Measurements from ENCODE around the gene LTBP4.

Gene LTBP4

DNA sequence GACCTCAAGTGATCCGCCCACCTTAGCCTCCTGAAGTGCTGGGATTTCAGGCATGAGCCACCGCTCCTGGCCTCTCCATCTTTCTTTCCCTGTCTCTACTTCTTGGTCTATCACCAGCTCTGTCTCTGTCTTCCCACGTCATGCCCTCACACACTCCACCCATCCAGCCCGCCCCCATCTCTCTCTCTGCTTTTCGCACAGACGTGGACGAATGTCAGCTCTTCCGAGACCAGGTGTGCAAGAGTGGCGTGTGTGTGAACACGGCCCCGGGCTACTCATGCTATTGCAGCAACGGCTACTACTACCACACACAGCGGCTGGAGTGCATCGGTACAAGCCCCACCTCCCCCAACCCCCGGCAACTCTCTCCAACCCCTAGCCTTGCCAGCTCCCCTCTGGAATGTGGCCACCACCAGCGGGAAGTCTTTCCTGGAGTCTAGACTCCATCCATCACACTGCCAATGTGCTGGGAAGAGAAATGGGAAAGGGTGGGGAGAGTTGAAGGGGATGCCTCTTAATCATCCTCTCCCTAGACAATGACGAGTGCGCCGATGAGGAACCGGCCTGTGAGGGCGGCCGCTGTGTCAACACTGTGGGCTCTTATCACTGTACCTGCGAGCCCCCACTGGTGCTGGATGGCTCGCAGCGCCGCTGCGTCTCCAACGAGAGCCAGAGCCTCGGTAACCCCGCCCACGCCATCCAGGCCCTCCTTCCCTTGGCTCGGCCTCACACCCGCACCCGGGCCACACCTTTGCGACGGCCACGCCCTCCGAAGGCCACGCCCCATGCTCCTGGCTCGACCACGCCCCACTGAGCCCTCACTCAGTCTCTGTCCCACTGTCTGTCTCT, 22.5 kb downstream of the LTBP4 start (continued):
- TF ChIP-seq GLI2 (tag by site-specific recombination; IDR thresholded peaks at IDR 0.05; ENCODE audit: borderline replicate concordance, low read depth): no peak
- TF ChIP-seq, protein P1, sequence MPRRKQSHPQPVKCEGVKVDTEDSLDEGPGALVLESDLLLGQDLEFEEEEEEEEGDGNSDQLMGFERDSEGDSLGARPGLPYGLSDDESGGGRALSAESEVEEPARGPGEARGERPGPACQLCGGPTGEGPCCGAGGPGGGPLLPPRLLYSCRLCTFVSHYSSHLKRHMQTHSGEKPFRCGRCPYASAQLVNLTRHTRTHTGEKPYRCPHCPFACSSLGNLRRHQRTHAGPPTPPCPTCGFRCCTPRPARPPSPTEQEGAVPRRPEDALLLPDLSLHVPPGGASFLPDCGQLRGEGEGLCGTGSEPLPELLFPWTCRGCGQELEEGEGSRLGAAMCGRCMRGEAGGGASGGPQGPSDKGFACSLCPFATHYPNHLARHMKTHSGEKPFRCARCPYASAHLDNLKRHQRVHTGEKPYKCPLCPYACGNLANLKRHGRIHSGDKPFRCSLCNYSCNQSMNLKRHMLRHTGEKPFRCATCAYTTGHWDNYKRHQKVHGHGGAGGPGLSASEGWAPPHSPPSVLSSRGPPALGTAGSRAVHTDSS (tag by site-specific recombination; IDR thresholded peaks at IDR 0.05): no peak
- TF ChIP-seq ZNF174 (tag by site-specific recombination; IDR thresholded peaks at IDR 0.05): no peak
- peak; percentile 72 for TF ChIP-seq ZFP69B (tag by site-specific recombination; IDR thresholded peaks at IDR 0.05)
- TF ChIP-seq, protein P2, sequence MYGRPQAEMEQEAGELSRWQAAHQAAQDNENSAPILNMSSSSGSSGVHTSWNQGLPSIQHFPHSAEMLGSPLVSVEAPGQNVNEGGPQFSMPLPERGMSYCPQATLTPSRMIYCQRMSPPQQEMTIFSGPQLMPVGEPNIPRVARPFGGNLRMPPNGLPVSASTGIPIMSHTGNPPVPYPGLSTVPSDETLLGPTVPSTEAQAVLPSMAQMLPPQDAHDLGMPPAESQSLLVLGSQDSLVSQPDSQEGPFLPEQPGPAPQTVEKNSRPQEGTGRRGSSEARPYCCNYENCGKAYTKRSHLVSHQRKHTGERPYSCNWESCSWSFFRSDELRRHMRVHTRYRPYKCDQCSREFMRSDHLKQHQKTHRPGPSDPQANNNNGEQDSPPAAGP (tag by site-specific recombination; IDR thresholded peaks at IDR 0.05): peak; percentile 100
- peak; percentile 75 for TF ChIP-seq KLF10 (tag by site-specific recombination; IDR thresholded peaks at IDR 0.05)
- peak; percentile 24; the same call in 1 of the 2 replicates for TF ChIP-seq ZBTB7A (tag by site-specific recombination; IDR thresholded peaks at IDR 0.05; ENCODE audit: low read depth)
- TF ChIP-seq ZFP3 (tag by site-specific recombination; IDR thresholded peaks at IDR 0.05; ENCODE audit: low read depth): no peak
- TF ChIP-seq, protein P3, sequence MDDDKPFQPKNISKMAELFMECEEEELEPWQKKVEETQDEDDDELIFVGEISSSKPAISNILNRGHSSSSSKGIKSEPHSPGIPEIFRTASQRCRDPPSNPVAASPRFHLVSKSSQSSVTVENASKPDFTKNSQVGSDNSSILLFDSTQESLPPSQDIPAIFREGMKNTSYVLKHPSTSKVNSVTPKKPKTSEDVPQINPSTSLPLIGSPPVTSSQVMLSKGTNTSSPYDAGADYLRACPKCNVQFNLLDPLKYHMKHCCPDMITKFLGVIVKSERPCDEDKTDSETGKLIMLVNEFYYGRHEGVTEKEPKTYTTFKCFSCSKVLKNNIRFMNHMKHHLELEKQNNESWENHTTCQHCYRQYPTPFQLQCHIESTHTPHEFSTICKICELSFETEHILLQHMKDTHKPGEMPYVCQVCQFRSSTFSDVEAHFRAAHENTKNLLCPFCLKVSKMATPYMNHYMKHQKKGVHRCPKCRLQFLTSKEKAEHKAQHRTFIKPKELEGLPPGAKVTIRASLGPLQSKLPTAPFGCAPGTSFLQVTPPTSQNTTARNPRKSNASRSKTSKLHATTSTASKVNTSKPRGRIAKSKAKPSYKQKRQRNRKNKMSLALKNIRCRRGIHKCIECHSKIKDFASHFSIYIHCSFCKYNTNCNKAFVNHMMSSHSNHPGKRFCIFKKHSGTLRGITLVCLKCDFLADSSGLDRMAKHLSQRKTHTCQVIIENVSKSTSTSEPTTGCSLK (tag by site-specific recombination; IDR thresholded peaks at IDR 0.05): no peak
- TF ChIP-seq, protein P4, sequence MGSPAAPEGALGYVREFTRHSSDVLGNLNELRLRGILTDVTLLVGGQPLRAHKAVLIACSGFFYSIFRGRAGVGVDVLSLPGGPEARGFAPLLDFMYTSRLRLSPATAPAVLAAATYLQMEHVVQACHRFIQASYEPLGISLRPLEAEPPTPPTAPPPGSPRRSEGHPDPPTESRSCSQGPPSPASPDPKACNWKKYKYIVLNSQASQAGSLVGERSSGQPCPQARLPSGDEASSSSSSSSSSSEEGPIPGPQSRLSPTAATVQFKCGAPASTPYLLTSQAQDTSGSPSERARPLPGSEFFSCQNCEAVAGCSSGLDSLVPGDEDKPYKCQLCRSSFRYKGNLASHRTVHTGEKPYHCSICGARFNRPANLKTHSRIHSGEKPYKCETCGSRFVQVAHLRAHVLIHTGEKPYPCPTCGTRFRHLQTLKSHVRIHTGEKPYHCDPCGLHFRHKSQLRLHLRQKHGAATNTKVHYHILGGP (tag by site-specific recombination; IDR thresholded peaks at IDR 0.05): peak; percentile 5; the same call in 1 of the 2 replicates
- TF ChIP-seq ZNF239 (tag by site-specific recombination; IDR thresholded peaks at IDR 0.05): no peak
- TF ChIP-seq ZNF223 (tag by site-specific recombination; IDR thresholded peaks at IDR 0.05): no peak
- TF ChIP-seq, protein P5, sequence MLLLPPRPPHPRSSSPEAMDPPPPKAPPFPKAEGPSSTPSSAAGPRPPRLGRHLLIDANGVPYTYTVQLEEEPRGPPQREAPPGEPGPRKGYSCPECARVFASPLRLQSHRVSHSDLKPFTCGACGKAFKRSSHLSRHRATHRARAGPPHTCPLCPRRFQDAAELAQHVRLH (tag by site-specific recombination; IDR thresholded peaks at IDR 0.05): no peak
- TF ChIP-seq, protein P6, sequence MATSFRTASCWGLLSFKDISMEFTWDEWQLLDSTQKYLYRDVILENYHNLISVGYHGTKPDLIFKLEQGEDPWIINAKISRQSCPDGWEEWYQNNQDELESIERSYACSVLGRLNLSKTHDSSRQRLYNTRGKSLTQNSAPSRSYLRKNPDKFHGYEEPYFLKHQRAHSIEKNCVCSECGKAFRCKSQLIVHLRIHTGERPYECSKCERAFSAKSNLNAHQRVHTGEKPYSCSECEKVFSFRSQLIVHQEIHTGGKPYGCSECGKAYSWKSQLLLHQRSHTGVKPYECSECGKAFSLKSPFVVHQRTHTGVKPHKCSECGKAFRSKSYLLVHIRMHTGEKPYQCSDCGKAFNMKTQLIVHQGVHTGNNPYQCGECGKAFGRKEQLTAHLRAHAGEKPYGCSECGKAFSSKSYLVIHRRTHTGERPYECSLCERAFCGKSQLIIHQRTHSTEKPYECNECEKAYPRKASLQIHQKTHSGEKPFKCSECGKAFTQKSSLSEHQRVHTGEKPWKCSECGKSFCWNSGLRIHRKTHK (tag by site-specific recombination; IDR thresholded peaks at IDR 0.05): no peak
- TF ChIP-seq, protein P7, sequence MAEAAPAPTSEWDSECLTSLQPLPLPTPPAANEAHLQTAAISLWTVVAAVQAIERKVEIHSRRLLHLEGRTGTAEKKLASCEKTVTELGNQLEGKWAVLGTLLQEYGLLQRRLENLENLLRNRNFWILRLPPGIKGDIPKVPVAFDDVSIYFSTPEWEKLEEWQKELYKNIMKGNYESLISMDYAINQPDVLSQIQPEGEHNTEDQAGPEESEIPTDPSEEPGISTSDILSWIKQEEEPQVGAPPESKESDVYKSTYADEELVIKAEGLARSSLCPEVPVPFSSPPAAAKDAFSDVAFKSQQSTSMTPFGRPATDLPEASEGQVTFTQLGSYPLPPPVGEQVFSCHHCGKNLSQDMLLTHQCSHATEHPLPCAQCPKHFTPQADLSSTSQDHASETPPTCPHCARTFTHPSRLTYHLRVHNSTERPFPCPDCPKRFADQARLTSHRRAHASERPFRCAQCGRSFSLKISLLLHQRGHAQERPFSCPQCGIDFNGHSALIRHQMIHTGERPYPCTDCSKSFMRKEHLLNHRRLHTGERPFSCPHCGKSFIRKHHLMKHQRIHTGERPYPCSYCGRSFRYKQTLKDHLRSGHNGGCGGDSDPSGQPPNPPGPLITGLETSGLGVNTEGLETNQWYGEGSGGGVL (tag by site-specific recombination; IDR thresholded peaks at IDR 0.05): peak; percentile 87
- TF ChIP-seq FEZF1 (tag by site-specific recombination; IDR thresholded peaks at IDR 0.05): no peak
- TF ChIP-seq, protein P8, sequence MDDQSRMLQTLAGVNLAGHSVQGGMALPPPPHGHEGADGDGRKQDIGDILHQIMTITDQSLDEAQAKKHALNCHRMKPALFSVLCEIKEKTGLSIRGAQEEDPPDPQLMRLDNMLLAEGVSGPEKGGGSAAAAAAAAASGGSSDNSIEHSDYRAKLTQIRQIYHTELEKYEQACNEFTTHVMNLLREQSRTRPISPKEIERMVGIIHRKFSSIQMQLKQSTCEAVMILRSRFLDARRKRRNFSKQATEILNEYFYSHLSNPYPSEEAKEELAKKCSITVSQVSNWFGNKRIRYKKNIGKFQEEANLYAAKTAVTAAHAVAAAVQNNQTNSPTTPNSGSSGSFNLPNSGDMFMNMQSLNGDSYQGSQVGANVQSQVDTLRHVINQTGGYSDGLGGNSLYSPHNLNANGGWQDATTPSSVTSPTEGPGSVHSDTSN (CRISPR knock-in tag; IDR thresholded peaks at IDR 0.05): no peak
- no peak for TF ChIP-seq ZNF654 (tag by site-specific recombination; IDR thresholded peaks at IDR 0.05; ENCODE audit: low read depth)
- peak; percentile 99 for TF ChIP-seq KLF8 (tag by site-specific recombination; IDR thresholded peaks at IDR 0.05)
- TF ChIP-seq ZNF596 (tag by site-specific recombination; IDR thresholded peaks at IDR 0.05): no peak
- no peak for TF ChIP-seq ZNF16 (tag by site-specific recombination; IDR thresholded peaks at IDR 0.05; ENCODE audit: low read depth)
- TF ChIP-seq ZBTB17 (tag by site-specific recombination; IDR thresholded peaks at IDR 0.05): peak; percentile 98
- TF ChIP-seq ZNF138 (tag by site-specific recombination; IDR thresholded peaks at IDR 0.05; ENCODE audit: borderline replicate concordance): no peak; the same call in 1 of the 2 replicates
- TF ChIP-seq, protein P9, sequence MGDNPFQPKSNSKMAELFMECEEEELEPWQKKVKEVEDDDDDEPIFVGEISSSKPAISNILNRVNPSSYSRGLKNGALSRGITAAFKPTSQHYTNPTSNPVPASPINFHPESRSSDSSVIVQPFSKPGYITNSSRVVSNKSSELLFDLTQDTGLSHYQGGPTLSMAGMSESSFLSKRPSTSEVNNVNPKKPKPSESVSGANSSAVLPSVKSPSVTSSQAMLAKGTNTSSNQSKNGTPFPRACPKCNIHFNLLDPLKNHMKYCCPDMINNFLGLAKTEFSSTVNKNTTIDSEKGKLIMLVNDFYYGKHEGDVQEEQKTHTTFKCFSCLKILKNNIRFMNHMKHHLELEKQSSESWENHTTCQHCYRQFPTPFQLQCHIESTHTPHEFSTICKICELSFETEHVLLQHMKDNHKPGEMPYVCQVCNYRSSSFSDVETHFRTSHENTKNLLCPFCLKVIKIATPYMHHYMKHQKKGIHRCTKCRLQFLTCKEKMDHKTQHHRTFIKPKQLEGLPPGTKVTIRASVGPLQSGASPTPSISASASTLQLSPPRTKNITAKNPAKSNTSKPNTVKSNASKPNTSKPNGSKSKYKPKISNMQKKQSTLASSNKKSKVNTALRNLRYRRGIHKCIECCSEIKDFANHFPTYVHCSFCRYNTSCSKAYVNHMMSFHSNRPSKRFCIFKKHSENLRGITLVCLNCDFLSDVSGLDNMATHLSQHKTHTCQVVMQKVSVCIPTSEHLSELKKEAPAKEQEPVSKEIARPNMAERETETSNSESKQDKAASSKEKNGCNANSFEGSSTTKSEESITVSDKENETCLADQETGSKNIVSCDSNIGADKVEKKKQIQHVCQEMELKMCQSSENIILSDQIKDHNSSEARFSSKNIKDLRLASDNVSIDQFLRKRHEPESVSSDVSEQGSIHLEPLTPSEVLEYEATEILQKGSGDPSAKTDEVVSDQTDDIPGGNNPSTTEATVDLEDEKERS (tag by site-specific recombination; IDR thresholded peaks at IDR 0.05): peak; percentile 12; the same call in 1 of the 2 replicates
